GM21367 (cell line): ENCODE data around the gene PPP1R9A.

Experiments
- ATAC-seq: cut with Tn5 transposase; IDR thresholded peaks from one replicate; pipeline ENCODE4 v1.9.1; 2021; ENCODE audit not compliant: unreplicated experiment

The PPP1R9A gene

GRCh38 chr7:95198863-95199262 lies 291.5 kb downstream of the PPP1R9A start:
- ATAC-seq = no peak

GRCh38 chr7:95199779-95200558 lies 292.6 kb downstream of the PPP1R9A start:
- ATAC-seq = peak; percentile 55

- no peak for ATAC-seq
These were observed 293.3 kb downstream of the PPP1R9A start for GRCh38 chr7:95200741-95201140.

DNA sequence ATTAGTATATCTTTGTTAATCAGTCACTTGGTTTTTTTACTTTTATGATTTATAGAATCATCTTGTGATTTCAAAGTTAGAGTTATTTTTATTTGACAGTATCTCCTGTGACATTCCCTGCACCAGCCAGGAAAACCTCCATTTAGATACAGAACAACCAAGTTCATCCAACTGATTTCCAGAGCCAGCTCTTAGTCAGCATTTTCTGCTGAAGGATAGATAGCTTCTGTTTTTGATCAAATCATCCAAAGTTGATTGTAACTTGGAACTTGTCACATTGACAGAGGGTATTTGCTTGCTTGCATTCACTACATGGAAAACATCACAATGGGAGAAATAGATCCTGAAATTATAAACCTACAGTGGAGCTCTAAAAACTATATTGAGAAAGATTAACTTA lies 294.3 kb downstream of the PPP1R9A start:
- ATAC-seq = no peak

DNA sequence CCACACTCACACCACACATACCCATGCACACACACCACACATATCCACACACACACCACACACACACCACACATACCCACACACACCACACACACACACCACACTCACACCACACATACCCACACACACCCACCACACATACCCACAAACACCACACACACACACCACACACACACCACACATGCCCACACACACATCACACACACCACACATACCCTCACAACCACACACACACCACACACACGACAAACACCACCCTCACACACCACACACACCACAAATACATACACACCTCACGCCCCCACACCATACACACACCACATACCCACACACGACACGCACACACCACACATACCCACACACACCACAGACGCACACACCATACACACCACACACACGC lies 297.2 kb downstream of the PPP1R9A start:
- ATAC-seq = no peak

GRCh38 chr7:95205665-95206225 lies 298.4 kb downstream of the PPP1R9A start:
- no peak for ATAC-seq

- no peak for ATAC-seq
These were observed 301.9 kb downstream of the PPP1R9A start for GRCh38 chr7:95209276-95209675.

- ATAC-seq = no peak
These were observed 302.4 kb downstream of the PPP1R9A start for GRCh38 chr7:95209788-95210187.

DNA sequence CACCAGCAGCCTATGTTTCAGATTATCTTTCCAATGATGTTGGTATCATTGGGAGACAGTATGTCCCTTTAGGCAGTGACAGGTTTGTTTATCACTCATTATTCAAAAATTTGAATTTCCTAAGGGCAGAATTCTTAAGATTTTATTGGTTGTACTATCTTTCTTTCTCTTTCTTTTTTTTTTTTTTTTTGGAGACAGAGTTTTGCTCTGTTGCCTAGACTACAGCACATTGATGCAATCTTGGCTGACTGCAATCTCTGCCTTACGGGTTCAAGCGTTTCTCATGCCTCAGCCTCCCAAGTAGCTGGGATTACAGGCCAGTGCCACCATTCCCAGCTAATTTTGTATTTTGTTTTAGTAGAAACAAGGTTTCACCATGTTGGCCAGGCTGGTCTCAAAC lies 305.8 kb downstream of the PPP1R9A start:
- ATAC-seq = no peak

- ATAC-seq = no peak
These were observed 306.6 kb downstream of the PPP1R9A start for GRCh38 chr7:95213809-95214492.

DNA sequence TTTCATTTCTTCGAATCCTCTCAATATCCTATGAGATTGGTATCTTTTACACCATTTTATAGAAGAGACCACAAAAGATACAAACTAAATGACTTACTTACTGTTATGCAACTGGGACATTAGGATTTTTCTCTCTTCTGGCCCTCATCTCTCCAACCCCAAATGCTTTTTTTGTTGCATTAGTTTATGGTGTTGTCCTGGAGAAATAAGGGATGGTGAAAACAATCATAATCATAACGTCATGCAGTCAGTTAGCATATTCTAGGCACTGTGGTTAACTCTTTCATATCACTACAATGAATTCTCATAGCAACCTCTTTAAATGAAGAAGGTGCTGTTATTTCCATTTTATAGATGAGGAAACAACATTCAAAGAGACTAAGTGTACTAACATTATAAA lies 312.3 kb downstream of the PPP1R9A start:
- ATAC-seq = no peak

DNA sequence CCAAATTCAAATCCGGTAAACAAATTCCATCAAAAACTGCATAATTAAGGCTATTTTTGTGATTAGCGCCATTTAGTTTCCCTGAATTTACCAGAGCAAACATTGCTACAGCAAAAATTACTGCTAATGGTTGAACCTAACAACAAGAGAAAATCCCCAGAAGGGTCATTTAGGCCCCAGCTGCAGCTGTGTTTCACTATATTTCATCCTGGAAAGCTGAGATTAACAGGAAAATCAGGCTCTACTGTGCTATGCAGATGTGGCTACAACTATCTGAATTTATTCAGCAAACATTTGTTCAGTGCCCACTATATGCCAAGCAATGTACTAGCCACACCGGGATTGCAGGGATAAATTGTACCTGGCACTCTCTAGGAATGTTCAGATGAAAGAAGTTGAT lies 312.9 kb downstream of the PPP1R9A start:
- no peak for ATAC-seq

- ATAC-seq = no peak
These were observed 317.9 kb downstream of the PPP1R9A start for GRCh38 chr7:95225301-95225700.

DNA sequence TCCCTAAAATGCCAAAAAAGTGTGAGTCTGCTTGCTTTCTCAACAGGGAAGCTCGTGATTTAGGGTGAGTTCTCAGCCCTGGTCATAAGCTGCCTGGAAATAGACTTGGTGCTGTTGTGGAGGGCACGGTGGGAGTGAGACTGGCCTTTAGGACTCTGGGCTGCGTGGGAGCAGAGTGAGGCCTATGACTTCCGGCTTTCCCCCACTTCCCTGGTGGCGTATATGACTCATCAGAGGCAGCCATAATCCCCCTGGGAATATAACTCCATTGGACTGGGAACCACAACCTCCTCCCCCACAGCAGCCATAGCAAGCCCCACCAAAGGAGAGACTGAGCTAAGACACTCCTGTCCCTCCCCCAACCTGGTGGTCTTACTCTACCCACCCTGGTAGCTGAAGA lies 321.9 kb downstream of the PPP1R9A start:
- ATAC-seq = no peak

DNA sequence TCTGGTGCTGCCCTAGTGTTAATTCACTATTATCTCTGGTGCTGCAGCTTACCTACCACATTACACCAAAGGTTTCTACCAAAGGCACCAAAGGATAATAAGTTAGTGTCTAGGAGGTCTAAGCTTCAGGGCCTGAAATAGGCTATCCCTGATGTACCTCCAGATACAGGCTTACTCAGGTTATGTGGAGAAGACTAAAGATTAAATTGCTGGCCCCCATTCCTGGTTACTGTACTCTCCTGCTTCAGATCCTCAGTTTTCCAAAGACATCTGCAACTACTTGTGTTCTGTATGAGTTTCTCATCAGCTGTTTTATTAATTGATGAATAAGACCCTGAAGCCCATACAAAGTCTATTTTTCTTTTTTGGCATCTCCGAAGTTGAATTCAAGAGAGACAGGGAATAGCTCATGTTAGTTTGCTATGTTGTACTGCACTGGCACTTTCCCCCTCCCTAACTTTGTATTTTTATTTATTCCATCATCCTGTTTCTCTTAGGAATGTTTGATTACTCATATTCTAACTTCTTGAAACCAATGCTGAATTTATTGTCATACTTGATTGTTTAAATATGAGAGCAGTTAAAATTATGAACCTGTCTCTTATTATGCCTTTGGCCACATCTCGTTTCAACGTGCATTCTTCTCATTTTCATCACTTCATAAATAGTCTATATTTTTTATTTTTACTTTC lies 331.0 kb downstream of the PPP1R9A start:
- no peak for ATAC-seq

DNA sequence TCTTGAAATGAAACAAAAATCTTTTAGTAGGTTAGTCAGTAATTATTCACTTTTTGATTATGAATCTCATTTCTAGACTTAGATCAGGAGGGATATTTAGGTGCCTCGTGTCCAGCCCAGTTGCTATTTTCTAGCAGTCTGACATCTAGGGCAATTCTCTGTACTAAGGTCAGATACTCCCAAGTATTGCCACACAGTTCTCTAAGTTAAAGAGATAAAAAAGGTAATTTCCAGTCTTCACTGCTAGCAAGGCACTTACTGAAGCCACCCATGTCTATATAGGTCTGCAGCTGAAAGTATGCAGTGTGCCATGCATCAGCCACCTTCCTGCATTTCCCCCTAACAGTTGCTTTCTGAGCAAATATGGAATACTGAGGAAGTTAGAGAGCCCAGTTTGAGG lies 333.5 kb downstream of the PPP1R9A start:
- ATAC-seq = no peak

GRCh38 chr7:95242266-95242665 lies 334.9 kb downstream of the PPP1R9A start:
- ATAC-seq = no peak

- no peak for ATAC-seq
These were observed 337.2 kb downstream of the PPP1R9A start for GRCh38 chr7:95244616-95245015.

DNA sequence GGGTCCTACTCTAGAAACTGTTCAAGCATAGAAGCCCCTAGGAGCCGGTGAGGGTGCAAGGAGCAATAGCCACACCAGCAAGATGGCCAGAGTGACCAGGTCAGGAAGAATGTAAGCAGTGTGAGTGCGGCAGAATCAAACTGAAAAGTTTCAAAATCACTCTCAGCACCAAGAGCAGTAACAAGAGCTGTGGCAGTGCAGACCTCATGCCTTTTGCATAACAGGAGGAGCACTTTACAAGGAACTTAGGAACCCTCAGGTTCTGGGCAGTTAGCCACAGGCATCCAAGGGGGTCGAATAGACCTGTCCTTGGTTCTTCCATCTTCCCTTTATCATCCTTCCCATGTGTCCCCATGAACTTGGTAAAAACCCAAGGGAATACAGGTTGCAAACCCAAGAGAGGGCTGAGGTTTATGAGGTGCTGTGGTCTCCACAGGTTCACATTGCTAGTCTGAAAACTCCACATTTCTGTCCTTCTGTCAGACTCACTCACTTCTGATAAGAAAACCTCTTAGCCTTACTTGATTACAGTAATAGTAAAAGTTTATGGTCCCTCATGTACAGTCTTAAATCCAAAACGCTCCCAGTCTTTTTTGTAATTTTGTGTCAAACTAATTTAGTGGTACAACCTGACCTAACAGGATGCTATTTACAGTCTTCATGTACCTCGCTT lies 338.6 kb downstream of the PPP1R9A start:
- ATAC-seq = no peak

DNA sequence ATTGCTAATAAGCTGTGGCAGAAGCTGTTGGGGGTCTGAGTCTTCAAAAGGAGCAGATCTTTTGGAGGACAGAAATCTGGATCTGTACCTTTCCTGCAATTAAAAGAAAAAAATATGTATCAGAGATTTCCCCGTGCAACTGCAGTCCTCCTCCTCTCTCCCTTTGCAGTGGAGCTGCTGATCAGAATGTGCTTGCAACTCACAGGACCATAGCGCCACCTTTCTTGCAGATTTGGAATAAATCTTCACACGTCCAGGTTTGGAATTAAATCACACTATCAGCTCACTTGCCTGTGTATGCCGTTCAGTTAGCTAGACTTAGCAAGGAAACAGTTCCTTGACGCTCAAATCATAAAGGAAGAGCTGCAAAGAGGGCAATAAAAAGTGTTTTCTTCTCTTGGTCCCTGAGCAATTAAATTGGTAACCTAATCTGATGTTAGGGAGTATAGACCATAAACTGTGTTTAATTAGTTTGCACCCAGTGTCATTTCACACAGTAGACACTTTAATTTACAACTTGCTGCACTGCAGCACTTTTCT lies 339.5 kb downstream of the PPP1R9A start:
- no peak for ATAC-seq

DNA sequence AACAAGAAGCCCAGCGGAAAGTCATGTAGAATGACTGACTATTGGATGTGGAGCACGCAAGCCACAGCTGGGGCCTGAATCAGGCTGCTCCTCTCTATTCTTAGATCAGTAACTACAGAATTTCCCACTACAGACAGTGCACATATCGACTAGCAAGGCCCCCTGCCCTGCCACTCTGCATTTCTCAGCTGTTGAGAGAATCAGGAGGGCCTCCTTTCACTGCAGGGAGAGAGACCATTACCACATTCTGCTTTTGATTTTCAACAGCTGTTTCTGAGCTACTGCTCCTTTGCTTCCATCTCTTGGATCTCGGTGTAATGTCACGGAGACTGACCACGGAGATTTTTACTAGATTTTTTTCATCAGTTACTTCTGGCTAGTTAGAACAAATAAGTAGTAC lies 343.2 kb downstream of the PPP1R9A start:
- no peak for ATAC-seq
